IMR-90 (cell line): ENCODE data around the gene REPS2. TPM values are rescaled to one million over a fixed set of nuclear protein-coding genes. Genes with fewer than 3 reads are reported as not detected.

Experiments used
- ATAC-seq: fragments of 200-7000 bp; cut with Tn5 transposase; 2 replicates; pipeline ENCODE4 v1.9.1; 2020; ENCODE audit warnings: low read depth, mild to moderate bottlenecking, moderate library complexity
- BruUV-seq: library from RNA; stranded (reverse); fragments of 400-500 nt; replicated peaks from 2 replicates; lab custom pipeline; 2021; lab: Mats Ljungman, UMichigan
- CTCF ChIA-PET: fragments of 300-600 bp; formaldehyde crosslinking; extraction: SDS; loops from one replicate; lab custom pipeline; 2021; ENCODE audit warnings: antibody characterized with exemption; lab: Yijun Ruan, JAX
- POLR2A ChIA-PET: fragments of 300-600 bp; sonication (Branson Sonifier 250); formaldehyde crosslinking; loops from one replicate; lab custom pipeline; 2022; ENCODE audit warnings: antibody characterized with exemption; ENCODE audit not compliant: unreplicated experiment; lab: Charles Lee
- DNase-seq: peaks from one replicate; pipeline ENCODE4 v3.0.0; 2013
- H2AFZ ChIP-seq: replicated peaks from 2 replicates; pipeline ENCODE3; 2013; ENCODE audit warnings: low read length, mild to moderate bottlenecking; ENCODE audit not compliant: poor library complexity
- H2AK5ac ChIP-seq: 2 replicates; pipeline ENCODE4 v1.6.1; 2013; ENCODE audit warnings: low read depth, low read length, inconsistent platforms
- H2AK9ac ChIP-seq: replicated peaks from 2 replicates; pipeline ENCODE3; 2013; ENCODE audit warnings: mild to moderate bottlenecking, low read depth, low read length, moderate library complexity; ENCODE audit not compliant: poor library complexity
- H2BK120ac ChIP-seq: 2 replicates; pipeline ENCODE4 v1.6.1; 2013; ENCODE audit warnings: low read depth, low read length, inconsistent platforms
- H2BK15ac ChIP-seq: 3 replicates; pipeline ENCODE4 v1.6.1; 2013; ENCODE audit warnings: low read depth, low read length, inconsistent platforms
- H2BK20ac ChIP-seq: 2 replicates; pipeline ENCODE4 v1.6.1; 2013; ENCODE audit warnings: low read depth, mild to moderate bottlenecking, inconsistent platforms, low read length, moderate library complexity
- H2BK5ac ChIP-seq: 2 replicates; pipeline ENCODE4 v1.6.1; 2013; ENCODE audit warnings: mild to moderate bottlenecking, low read depth, low read length, inconsistent platforms; ENCODE audit not compliant: poor library complexity, severe bottlenecking
- H3K14ac ChIP-seq: replicated peaks from 2 replicates; pipeline ENCODE4 v1.6.1; 2013; ENCODE audit warnings: low read depth, low read length, inconsistent platforms
- H3K18ac ChIP-seq: 2 replicates; pipeline ENCODE4 v1.6.1; 2013; ENCODE audit warnings: low read depth, low read length, control low read depth
- H3K23ac ChIP-seq: 2 replicates; pipeline ENCODE4 v1.6.1; 2013; ENCODE audit warnings: low read depth, low read length, inconsistent platforms
- H3K27ac ChIP-seq: 2 replicates; pipeline ENCODE4 v1.5.1; 2013; ENCODE audit warnings: mild to moderate bottlenecking, control low read depth, low read length; ENCODE audit not compliant: insufficient read depth
- H3K27me3 ChIP-seq: 2 replicates; pipeline ENCODE4 v1.6.1; 2013; ENCODE audit warnings: low read length; ENCODE audit not compliant: control insufficient read depth, insufficient read depth
- H3K36me3 ChIP-seq: 2 replicates; pipeline ENCODE4 v1.6.1; 2013; ENCODE audit warnings: low read length, mixed read lengths; ENCODE audit not compliant: control insufficient read depth, insufficient read depth
- H3K4ac ChIP-seq: 2 replicates; pipeline ENCODE4 v1.6.1; 2013; ENCODE audit warnings: low read depth, low read length, inconsistent platforms
- H3K4me1 ChIP-seq: 2 replicates; pipeline ENCODE4 v1.6.1; 2013; ENCODE audit warnings: low read length, mixed read lengths; ENCODE audit not compliant: control insufficient read depth, insufficient read depth
- H3K4me2 ChIP-seq: 2 replicates; pipeline ENCODE4 v1.6.1; 2013; ENCODE audit warnings: low read depth, mild to moderate bottlenecking, control low read depth, low read length, moderate library complexity
- H3K4me3 ChIP-seq: 2 replicates; pipeline ENCODE4 v1.5.1; 2013; ENCODE audit warnings: low read depth, mild to moderate bottlenecking, control low read depth, low read length, moderate library complexity; ENCODE audit not compliant: insufficient read depth
- H3K56ac ChIP-seq: 2 replicates; pipeline ENCODE4 v1.6.1; 2013; ENCODE audit warnings: low read length, inconsistent platforms; ENCODE audit not compliant: insufficient read depth; ENCODE audit errors: extremely low read depth
- H3K79me1 ChIP-seq, 2 experiments: 2 replicates each; pipeline ENCODE4 v1.6.1; 2013; ENCODE audit warnings: low read length in 2 of 2, inconsistent platforms in 1 of 2, low read depth in 1 of 2
- H3K9ac ChIP-seq: 2 replicates; pipeline ENCODE4 v1.6.1; 2013; ENCODE audit warnings: low read depth, low read length, control low read depth
- H3K9me1 ChIP-seq: 2 replicates; pipeline ENCODE4 v1.6.1; 2013; ENCODE audit warnings: low read length, inconsistent platforms; ENCODE audit not compliant: insufficient read depth
- H3K9me3 ChIP-seq: 2 replicates; pipeline ENCODE4 v1.6.1; 2013; ENCODE audit warnings: low read length; ENCODE audit not compliant: control insufficient read depth, insufficient read depth
- H4K20me1 ChIP-seq: 2 replicates; pipeline ENCODE4 v1.6.1; 2013; ENCODE audit warnings: low read length, inconsistent platforms; ENCODE audit not compliant: insufficient read depth
- H4K5ac ChIP-seq: 2 replicates; pipeline ENCODE4 v1.6.1; 2013; ENCODE audit warnings: mild to moderate bottlenecking, low read depth, low read length, control low read depth
- H4K8ac ChIP-seq, 2 experiments: 2 replicates each; pipeline ENCODE4 v1.6.1; 2013; ENCODE audit warnings: low read depth in 2 of 2, low read length in 2 of 2, control low read depth in 1 of 2, inconsistent platforms in 1 of 2
- H4K91ac ChIP-seq: 2 replicates; pipeline ENCODE4 v1.6.1; 2013; ENCODE audit warnings: low read depth, low read length, inconsistent platforms; ENCODE audit not compliant: insufficient read depth
- BHLHE40 ChIP-seq: fragments of 150-350 bp; IDR thresholded peaks from 2 replicates; pipeline ENCODE4 v1.6.1; 2016; ENCODE audit warnings: mild to moderate bottlenecking, low read depth, low read length
- CHD1 ChIP-seq: IDR thresholded peaks from 2 replicates; pipeline ENCODE4 v1.6.1; 2012; ENCODE audit warnings: low read depth, low read length, improper control_type of control experiment
- SMC3 ChIP-seq: fragments of 150-350 bp; IDR thresholded peaks from 2 replicates; pipeline ENCODE4 v1.6.1; 2016; ENCODE audit warnings: low read depth, mild to moderate bottlenecking, antibody characterized with exemption, low read length, moderate library complexity
- WGBS, 2 experiments: methylation state at CpG; one replicate each; pipeline versions ENCODE4 v1.1.5 to v1.1.7; 2013; ENCODE audit warnings: missing lambda C conversion rate in 2 of 2; ENCODE audit not compliant: insufficient read length in 1 of 2; ENCODE audit errors: extremely low coverage in 2 of 2; 5-methylcytosine and 5-hydroxymethylcytosine counted together
- dilution Hi-C: fragments of 300-500 bp; cut with HindIII; formaldehyde crosslinking; loops from one replicate; pipeline ENCODE4 v1.14.3; 2018; ENCODE audit warnings: low sequenced_read_pairs; ENCODE audit not compliant: unreplicated experiment
- in situ Hi-C: fragments of 300-500 bp; cut with MboI; formaldehyde crosslinking; loops from 3 replicates; pipeline ENCODE4 v1.14.3; 2019; ENCODE audit warnings: low sequenced_read_pairs, inconsistent platforms, mixed read lengths
- intact Hi-C: fragments of 100-400 bp; cut with micrococcal nuclease; formaldehyde crosslinking; loops from 2 replicates; pipeline ENCODE4 v1.10.0; 2022
- polyA plus RNA-seq, 3 experiments: library from polyadenylated mRNA; depleted of rRNA; stranded (reverse); fragments of >200 nt; gene quantifications; 2 replicates each; pipeline ENCODE4 v1.2.3, GENCODE V29; 2012; ENCODE audit warnings: low replicate concordance in 1 of 3
- total RNA-seq: library from RNA; depleted of rRNA; stranded (reverse); fragments of >200 nt; gene quantifications from 2 replicates; pipeline ENCODE4 v1.2.3, GENCODE V29; 2012

REPS2 gene
- total and polyA plus RNA-seq, 2 of the 4 experiments (the other 2 are of a cell fraction), result 0.02 to 0.18 TPM

- Histone ChIP-seq H3K18ac (no peak overlapping the region), H2AFZ (no peak overlapping the region), H3K56ac (no peak overlapping the region), H3K27me3 (no peaks in the 10 kb centered on the region; the same call in 1 of the 2 replicates), H3K9me3 (no peaks in the 10 kb centered on the region), H3K79me1 (no peaks in the 10 kb centered on the region), H4K20me1 (no peaks in the 10 kb centered on the region), H2AK5ac (no peak overlapping the region), H3K9me1 (no peaks in the 10 kb centered on the region), H3K27ac (no peak overlapping the region), H2BK20ac (no peak overlapping the region), H2BK5ac (no peak overlapping the region), H4K91ac (no peak overlapping the region), H3K14ac (no peak overlapping the region), H2BK120ac (no peak overlapping the region), H3K4me2 (no peak overlapping the region), H4K5ac (no peak overlapping the region), H3K4ac (no peak overlapping the region), H2AK9ac (no peak overlapping the region), H3K9ac (no peak overlapping the region), H3K36me3 (no peaks in the 10 kb centered on the region), H2BK15ac (no peak overlapping the region), H3K23ac (no peak overlapping the region), H4K8ac (no peak overlapping the region), H3K4me1 (no peaks in the 10 kb centered on the region), H3K4me3 (no peak overlapping the region)
- BruUV-seq, result no TSS peak
- POLR2A ChIA-PET, result no interaction called here
- dilution Hi-C loops, result no loop called here
- in situ Hi-C loops, result no loop called here
- intact Hi-C loops, result no loop called here
- WGBS, 2 experiments, result no CpG with 5 or more reads among the region's 5 CpGs
- CTCF ChIA-PET, result no interaction called here
- TF ChIP-seq BHLHE40, result 0 out of 2 replicates have a peak, but pooled peaks have one; percentile 22
- no peak for TF ChIP-seq CHD1
- no peak for TF ChIP-seq SMC3
- ATAC-seq (no peak), DNase-seq (peak; percentile 30)
These were observed 24.5 kb downstream of the REPS2 start for GRCh38 chrX:16970977-16971376.
